Activated T-helper 1 cell treated with anti-CD3 and anti-CD28 coated beads, Interleukin-12 subunit alpha, Interleukin-12 subunit beta, Interleukin-2, Interleukin-4 antibody, amounts not matched to agents 30 ng/mL and 10 ng/mL and 1 ng/mL, durations not matched to agents 14 hours and 24 hours and 36 hours (primary cell): Measurements from ENCODE around the gene CFI. TPM values are rescaled to one million over a fixed set of nuclear protein-coding genes. Genes with fewer than 3 reads are reported as not detected.

Experiments used
- DNase-seq: peaks from one replicate; pipeline ENCODE4 v3.0.0; 2021; ENCODE audit warnings: low spot score
- H3K27ac Mint-ChIP-seq: one replicate; pipeline ENCODE4 v1.8.0; 2021; ENCODE audit warnings: mild to moderate bottlenecking, mixed read lengths
- H3K27me3 Mint-ChIP-seq: one replicate; pipeline ENCODE4 v1.8.0; 2022; ENCODE audit warnings: mild to moderate bottlenecking, moderate library complexity, mixed read lengths; ENCODE audit not compliant: insufficient read depth
- H3K36me3 Mint-ChIP-seq: one replicate; pipeline ENCODE4 v1.8.0; 2021; ENCODE audit warnings: low read depth, mixed read lengths
- H3K4me1 Mint-ChIP-seq: one replicate; pipeline ENCODE4 v1.8.0; 2021; ENCODE audit warnings: low read depth, mixed read lengths
- H3K4me3 Mint-ChIP-seq: one replicate; pipeline ENCODE4 v1.8.0; 2021; ENCODE audit warnings: mild to moderate bottlenecking, moderate library complexity, mixed read lengths
- H3K9me3 Mint-ChIP-seq: one replicate; pipeline ENCODE4 v1.8.0; 2021; ENCODE audit warnings: mixed read lengths
- intact Hi-C: fragments of 100-400 bp; cut with micrococcal nuclease; formaldehyde crosslinking; loops from one replicate; pipeline ENCODE4 v1.15.1; 2024
- total RNA-seq: library from RNA; stranded (reverse); gene quantifications from 2 replicates; pipeline ENCODE4 v1.2.3, GENCODE V29; 2022

Gene CFI
- total RNA-seq, 1 donor from 2014 or later = 0.10 TPM

GRCh38 chr4:109718759-109719158 lies 83.0 kb downstream of the CFI start:
- Mint-ChIP-seq H3K4me3 (no peak overlapping the region), H3K4me1 (no peaks in the 10 kb centered on the region), H3K36me3 (peaks cover 18% of the 10 kb centered on the region), H3K9me3 (no peaks in the 10 kb centered on the region), H3K27me3 (no peaks in the 10 kb centered on the region), H3K27ac (no peak overlapping the region)
- intact Hi-C loops = no loop called here
- no peak for DNase-seq

- Mint-ChIP-seq H3K27me3 (no peaks in the 10 kb centered on the region), H3K4me3 (no peak overlapping the region), H3K4me1 (no peaks in the 10 kb centered on the region), H3K36me3 (peaks cover 11% of the 10 kb centered on the region), H3K27ac (no peak overlapping the region), H3K9me3 (no peaks in the 10 kb centered on the region)
- no peak for DNase-seq
- intact Hi-C loops = no loop called here
These were observed 88.3 kb downstream of the CFI start for GRCh38 chr4:109713500-109713899.

GRCh38 chr4:109708990-109709389 lies 92.8 kb downstream of the CFI start:
- Mint-ChIP-seq H3K27me3 (no peaks in the 10 kb centered on the region), H3K36me3 (peaks cover 5% of the 10 kb centered on the region), H3K9me3 (no peaks in the 10 kb centered on the region), H3K27ac (no peak overlapping the region), H3K4me1 (peaks cover 4% of the 10 kb centered on the region), H3K4me3 (no peak overlapping the region)
- intact Hi-C loops = no loop called here
- DNase-seq = no peak

GRCh38 chr4:109708435-109708834 lies 93.4 kb downstream of the CFI start:
- no peaks in the 10 kb centered on the region for H3K9me3 Mint-ChIP-seq
- H3K27me3 Mint-ChIP-seq = no peaks in the 10 kb centered on the region
- H3K4me3 Mint-ChIP-seq = no peak overlapping the region
- peaks cover 9% of the 10 kb centered on the region for H3K4me1 Mint-ChIP-seq
- DNase-seq = no peak
- peaks cover 5% of the 10 kb centered on the region for H3K36me3 Mint-ChIP-seq
- H3K27ac Mint-ChIP-seq = no peak overlapping the region
- intact Hi-C loops = no loop called here

GRCh38 chr4:109703664-109704361 lies 98.0 kb downstream of the CFI start:
- intact Hi-C loops = loop anchor here (1.0 to 2.0 kb wide), 4 partner anchors 25 to 121 kb away; partner anchors contain the start of gene GAR1
- H3K27me3 Mint-ChIP-seq = no peaks in the 10 kb centered on the region
- peak overlapping the region; percentile 85 for H3K4me3 Mint-ChIP-seq
- H3K9me3 Mint-ChIP-seq = no peaks in the 10 kb centered on the region
- H3K27ac Mint-ChIP-seq = peak overlapping the region; percentile 66
- H3K4me1 Mint-ChIP-seq = peaks cover 38% of the 10 kb centered on the region
- DNase-seq = no peak
- H3K36me3 Mint-ChIP-seq = peaks cover 19% of the 10 kb centered on the region

- peak within 1 kb of the TSS; percentile 93 for H3K27ac Mint-ChIP-seq
- intact Hi-C loops = loop anchor here (1.0 to 2.0 kb wide), 9 partner anchors 12 to 281 kb away; partner anchors contain the start of genes GAR1 and SEC24B
- H3K4me3 Mint-ChIP-seq = peak within 1 kb of the TSS; percentile 85
- H3K36me3 Mint-ChIP-seq = peaks cover 18% of the 10 kb centered on the region
- H3K27me3 Mint-ChIP-seq = no peaks in the 10 kb centered on the region
- H3K9me3 Mint-ChIP-seq = no peaks in the 10 kb centered on the region
- peak; percentile 68 for DNase-seq
- H3K4me1 Mint-ChIP-seq = peaks cover 45% of the 10 kb centered on the region
These were observed 98.7 kb downstream of the CFI start, which contains the start of gene CASP6 for GRCh38 chr4:109702950-109703663. TSS of gene CASP6 (minus strand) at chr4:109703445. CDS start at chr4:109703395, 50 bp downstream.

GRCh38 chr4:109701566-109702410 lies 100.0 kb downstream of the CFI start:
- peaks cover 52% of the 10 kb centered on the region for H3K4me1 Mint-ChIP-seq
- no peaks in the 10 kb centered on the region for H3K9me3 Mint-ChIP-seq
- peak overlapping the region; percentile 85 for H3K4me3 Mint-ChIP-seq
- H3K27me3 Mint-ChIP-seq = no peaks in the 10 kb centered on the region
- peaks cover 27% of the 10 kb centered on the region for H3K36me3 Mint-ChIP-seq
- peak overlapping the region; percentile 93 for H3K27ac Mint-ChIP-seq
- intact Hi-C loops = loop anchor here (1.0 to 2.0 kb wide), 6 partner anchors 10 to 279 kb away; partner anchors contain the start of gene SEC24B
- no peak for DNase-seq

- Mint-ChIP-seq H3K27me3 (no peaks in the 10 kb centered on the region), H3K36me3 (peaks cover 34% of the 10 kb centered on the region), H3K9me3 (no peaks in the 10 kb centered on the region), H3K4me3 (no peak overlapping the region), H3K4me1 (peaks cover 52% of the 10 kb centered on the region), H3K27ac (no peak overlapping the region)
- DNase-seq = no peak
- intact Hi-C loops = no loop called here
These were observed 102.1 kb downstream of the CFI start for GRCh38 chr4:109699553-109700225.

GRCh38 chr4:109698656-109699055 lies 103.1 kb downstream of the CFI start:
- Mint-ChIP-seq H3K4me1 (peaks cover 45% of the 10 kb centered on the region), H3K36me3 (peaks cover 42% of the 10 kb centered on the region), H3K27ac (no peak overlapping the region), H3K27me3 (no peaks in the 10 kb centered on the region), H3K9me3 (no peaks in the 10 kb centered on the region), H3K4me3 (no peak overlapping the region)
- no peak for DNase-seq
- intact Hi-C loops = no loop called here

- Mint-ChIP-seq H3K4me1 (peaks cover 26% of the 10 kb centered on the region), H3K4me3 (no peak overlapping the region), H3K27me3 (no peaks in the 10 kb centered on the region), H3K27ac (peak overlapping the region; percentile 49), H3K9me3 (no peaks in the 10 kb centered on the region), H3K36me3 (peaks cover 56% of the 10 kb centered on the region)
- intact Hi-C loops = loop anchor here (1.0 kb wide), 1 partner anchor 11 kb away; no protein-coding TSS in a partner anchor
- DNase-seq = no peak
These were observed 110.3 kb downstream of the CFI start for GRCh38 chr4:109691411-109691920.
